ENCODE results near the gene LRG1.

GRCh38 chr19:4521170-4521887 is 18.5 kb downstream of the LRG1 start:
- TF ChIP-seq, protein P1, sequence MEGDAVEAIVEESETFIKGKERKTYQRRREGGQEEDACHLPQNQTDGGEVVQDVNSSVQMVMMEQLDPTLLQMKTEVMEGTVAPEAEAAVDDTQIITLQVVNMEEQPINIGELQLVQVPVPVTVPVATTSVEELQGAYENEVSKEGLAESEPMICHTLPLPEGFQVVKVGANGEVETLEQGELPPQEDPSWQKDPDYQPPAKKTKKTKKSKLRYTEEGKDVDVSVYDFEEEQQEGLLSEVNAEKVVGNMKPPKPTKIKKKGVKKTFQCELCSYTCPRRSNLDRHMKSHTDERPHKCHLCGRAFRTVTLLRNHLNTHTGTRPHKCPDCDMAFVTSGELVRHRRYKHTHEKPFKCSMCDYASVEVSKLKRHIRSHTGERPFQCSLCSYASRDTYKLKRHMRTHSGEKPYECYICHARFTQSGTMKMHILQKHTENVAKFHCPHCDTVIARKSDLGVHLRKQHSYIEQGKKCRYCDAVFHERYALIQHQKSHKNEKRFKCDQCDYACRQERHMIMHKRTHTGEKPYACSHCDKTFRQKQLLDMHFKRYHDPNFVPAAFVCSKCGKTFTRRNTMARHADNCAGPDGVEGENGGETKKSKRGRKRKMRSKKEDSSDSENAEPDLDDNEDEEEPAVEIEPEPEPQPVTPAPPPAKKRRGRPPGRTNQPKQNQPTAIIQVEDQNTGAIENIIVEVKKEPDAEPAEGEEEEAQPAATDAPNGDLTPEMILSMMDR (IDR thresholded peaks at IDR 0.05), result no peak
- no peak for TF ChIP-seq ATF6 (CRISPR knock-in tag; IDR thresholded peaks at IDR 0.05)
- no peak for TF ChIP-seq FOXP1 (CRISPR knock-in tag; IDR thresholded peaks at IDR 0.05; ENCODE audit: borderline replicate concordance)
- TF ChIP-seq FOXJ3 (CRISPR knock-in tag; IDR thresholded peaks at IDR 0.05; ENCODE audit: borderline replicate concordance), result no peak
- TF ChIP-seq NR1H2 (CRISPR knock-in tag; IDR thresholded peaks at IDR 0.05), result no peak
- no peak for TF ChIP-seq SP1 (CRISPR knock-in tag; conservative IDR thresholded peaks at IDR 0.05)

Measured in WTC11 (cell line).